GM13977 (cell line): ENCODE data around the gene TMTC3.
"Not testable (repeated sequence)": the region's sequence is repeated elsewhere in the genome, so short reads cannot be mapped to it uniquely, and the experiment has no call there.

Experiments used
- DNase-seq: peaks from one replicate; pipeline ENCODE4 v3.0.0; 2012; ENCODE audit warnings: low spot score
- in situ Hi-C: fragments of 300-500 bp; cut with MboI; formaldehyde crosslinking; loops from one replicate; pipeline ENCODE4 v1.12.0; 2022; ENCODE audit warnings: low sequenced_read_pairs, low pct_unique_long_range_greater_than_20kb, mixed read lengths, inconsistent platforms; ENCODE audit not compliant: unreplicated experiment
- TF ChIP-seq, protein P1 (sequence below): IDR thresholded peaks from 2 replicates; pipeline ENCODE4 v1.5.1; 2012; ENCODE audit warnings: mild to moderate bottlenecking, control low read depth; ENCODE audit not compliant: insufficient read depth; ENCODE audit errors: extremely low read depth, missing control alignments

TMTC3 gene

GRCh38 chr12:88208661-88209060 is 66.6 kb downstream of the TMTC3 start:
- in situ Hi-C loops, result no loop called here
- TF ChIP-seq, protein P1, sequence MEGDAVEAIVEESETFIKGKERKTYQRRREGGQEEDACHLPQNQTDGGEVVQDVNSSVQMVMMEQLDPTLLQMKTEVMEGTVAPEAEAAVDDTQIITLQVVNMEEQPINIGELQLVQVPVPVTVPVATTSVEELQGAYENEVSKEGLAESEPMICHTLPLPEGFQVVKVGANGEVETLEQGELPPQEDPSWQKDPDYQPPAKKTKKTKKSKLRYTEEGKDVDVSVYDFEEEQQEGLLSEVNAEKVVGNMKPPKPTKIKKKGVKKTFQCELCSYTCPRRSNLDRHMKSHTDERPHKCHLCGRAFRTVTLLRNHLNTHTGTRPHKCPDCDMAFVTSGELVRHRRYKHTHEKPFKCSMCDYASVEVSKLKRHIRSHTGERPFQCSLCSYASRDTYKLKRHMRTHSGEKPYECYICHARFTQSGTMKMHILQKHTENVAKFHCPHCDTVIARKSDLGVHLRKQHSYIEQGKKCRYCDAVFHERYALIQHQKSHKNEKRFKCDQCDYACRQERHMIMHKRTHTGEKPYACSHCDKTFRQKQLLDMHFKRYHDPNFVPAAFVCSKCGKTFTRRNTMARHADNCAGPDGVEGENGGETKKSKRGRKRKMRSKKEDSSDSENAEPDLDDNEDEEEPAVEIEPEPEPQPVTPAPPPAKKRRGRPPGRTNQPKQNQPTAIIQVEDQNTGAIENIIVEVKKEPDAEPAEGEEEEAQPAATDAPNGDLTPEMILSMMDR, result no peak
- DNase-seq, result no peak

GRCh38 chr12:88210311-88210710 is 68.2 kb downstream of the TMTC3 start:
- in situ Hi-C loops, DNase-seq: not testable (repeated sequence)

- TF ChIP-seq, protein P1, result no peak
- no peak for DNase-seq
- in situ Hi-C loops, result no loop called here
These were observed 76.2 kb downstream of the TMTC3 start for GRCh38 chr12:88218293-88218692.

GRCh38 chr12:88219861-88220260 is 77.8 kb downstream of the TMTC3 start:
- TF ChIP-seq, protein P1, result no peak
- no peak for DNase-seq
- in situ Hi-C loops, result no loop called here

- TF ChIP-seq, protein P1, result no peak
- in situ Hi-C loops, result no loop called here
- no peak for DNase-seq
These were observed 81.4 kb downstream of the TMTC3 start for GRCh38 chr12:88223519-88223918.

GRCh38 chr12:88225776-88226175 is 83.7 kb downstream of the TMTC3 start:
- TF ChIP-seq, protein P1, result no peak
- in situ Hi-C loops, result no loop called here
- no peak for DNase-seq

- no peak for DNase-seq
- in situ Hi-C loops, result no loop called here
- TF ChIP-seq, protein P1, result no peak
These were observed 85.2 kb downstream of the TMTC3 start for GRCh38 chr12:88227263-88227662.
